Measurements from ENCODE around the gene FGD6.
"Not testable (repeated sequence)": the region's sequence is repeated elsewhere in the genome, so short reads cannot be mapped to it uniquely, and the experiment has no call there.

Gene FGD6

GRCh38 chr12:95234187-95234586, 16.9 kb upstream of the FGD6 start:
- DNase-seq: not testable (repeated sequence)

GRCh38 chr12:95231190-95231589, 13.9 kb upstream of the FGD6 start:
- DNase-seq: no peak

- DNase-seq: no peak
Measured at GRCh38 chr12:95230313-95230712, 13.0 kb upstream of the FGD6 start.

GRCh38 chr12:95229636-95230035, 12.4 kb upstream of the FGD6 start:
- no peak for DNase-seq

- no peak for DNase-seq
Measured at GRCh38 chr12:95228617-95229016, 11.3 kb upstream of the FGD6 start.

GRCh38 chr12:95227818-95228356, 10.6 kb upstream of the FGD6 start:
- DNase-seq: no peak

GRCh38 chr12:95225645-95226212, 8.5 kb upstream of the FGD6 start:
- no peak for DNase-seq

- DNase-seq: no peak
Measured at GRCh38 chr12:95224202-95225170, 7.2 kb upstream of the FGD6 start.

- no peak for DNase-seq
Measured at GRCh38 chr12:95220726-95221125, 3.5 kb upstream of the FGD6 start.

GRCh38 chr12:95220190-95220589, 2.9 kb upstream of the FGD6 start:
- DNase-seq: no peak

GRCh38 chr12:95218150-95219133, 1.2 kb upstream of the FGD6 start:
- peak in 10 of 14 donors; percentile 4 to 85 (median 72) for DNase-seq

- DNase-seq: peak in 3 of 14 donors; percentile 43 to 75 (median 62)
Measured at GRCh38 chr12:95216711-95217376, 423 bp downstream of the FGD6 start.

GRCh38 chr12:95215949-95216348, 1.3 kb downstream of the FGD6 start:
- no peak for DNase-seq

GRCh38 chr12:95214466-95214865, 2.8 kb downstream of the FGD6 start:
- DNase-seq: no peak

GRCh38 chr12:95213928-95214327, 3.3 kb downstream of the FGD6 start:
- no peak for DNase-seq

GRCh38 chr12:95213119-95213518, 4.1 kb downstream of the FGD6 start:
- no peak for DNase-seq

- no peak for DNase-seq
Measured at GRCh38 chr12:95212586-95212985, 4.7 kb downstream of the FGD6 start.

GRCh38 chr12:95208678-95209077, 8.6 kb downstream of the FGD6 start:
- no peak for DNase-seq

GRCh38 chr12:95207407-95207806, 9.9 kb downstream of the FGD6 start:
- no peak for DNase-seq

GRCh38 chr12:95206916-95207315, 10.4 kb downstream of the FGD6 start:
- DNase-seq: no peak

GRCh38 chr12:95205685-95206084, 11.6 kb downstream of the FGD6 start:
- peak in 9 of 14 donors; percentile 3 to 61 (median 17) for DNase-seq
